Progenitor cell of endocrine pancreas (in vitro differentiated cells): Measurements from ENCODE around the gene ELAVL2. TPM values are rescaled to one million over a fixed set of nuclear protein-coding genes. Genes with fewer than 3 reads are reported as not detected.

Experiments
- DNase-seq: peaks from one replicate; pipeline ENCODE4 v3.0.0; 2021; ENCODE audit warnings: low spot score; ENCODE audit not compliant: unreplicated experiment
- H3K27ac Mint-ChIP-seq: 2 replicates; pipeline ENCODE4 v1.8.0; 2021; ENCODE audit warnings: mild to moderate bottlenecking, moderate library complexity, mixed read lengths
- H3K27me3 Mint-ChIP-seq: 2 replicates; pipeline ENCODE4 v1.8.0; 2021; ENCODE audit warnings: mixed read lengths
- H3K36me3 Mint-ChIP-seq: 2 replicates; pipeline ENCODE4 v1.8.0; 2022; ENCODE audit warnings: mixed read lengths; ENCODE audit not compliant: insufficient read depth
- H3K4me1 Mint-ChIP-seq: 2 replicates; pipeline ENCODE4 v1.8.0; 2021; ENCODE audit warnings: low read depth, mixed read lengths
- H3K4me3 Mint-ChIP-seq: 2 replicates; pipeline ENCODE4 v1.8.0; 2021; ENCODE audit warnings: low read depth, mild to moderate bottlenecking, moderate library complexity, mixed read lengths
- H3K9me3 Mint-ChIP-seq: 2 replicates; pipeline ENCODE4 v1.8.0; 2021; ENCODE audit warnings: low read depth, mixed read lengths
- total RNA-seq: library from RNA; stranded (reverse); gene quantifications from 2 replicates; pipeline ENCODE4 v1.2.1, GENCODE V29; 2021
- TF ChIP-seq, protein P1 (sequence below): fragments of 200-600 bp; sonication (generic); IDR thresholded peaks from one replicate; pipeline ENCODE4 v1.5.0; 2021; ENCODE audit warnings: antibody characterized with exemption, mild to moderate bottlenecking; ENCODE audit not compliant: unreplicated experiment

The ELAVL2 gene
- total RNA-seq, 1 donor from 2014 or later: 1.7 TPM

DNA sequence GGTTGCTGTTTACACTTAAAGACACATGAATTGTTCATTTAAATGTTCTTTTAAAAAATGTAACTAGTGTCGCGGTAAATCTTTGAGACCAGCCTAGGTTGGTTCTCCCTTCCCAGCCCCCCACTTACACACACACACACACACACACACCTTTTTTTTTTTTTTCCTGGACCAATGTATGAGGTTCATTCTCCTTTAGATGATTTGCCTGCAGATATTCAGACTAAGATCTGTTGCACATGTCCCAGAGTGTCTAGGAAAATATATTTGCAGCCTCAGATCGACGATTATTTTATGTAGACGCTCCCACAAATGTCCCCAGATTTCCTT lies 4.4 kb upstream of the ELAVL2 start:
- no peaks in the 10 kb centered on the region for H3K36me3 Mint-ChIP-seq
- H3K27me3 Mint-ChIP-seq: peaks cover 48% of the 10 kb centered on the region
- DNase-seq: no peak
- H3K4me3 Mint-ChIP-seq: no peak overlapping the region
- H3K9me3 Mint-ChIP-seq: no peaks in the 10 kb centered on the region
- H3K4me1 Mint-ChIP-seq: no peaks in the 10 kb centered on the region
- H3K27ac Mint-ChIP-seq: no peak overlapping the region
- TF ChIP-seq, protein P1, sequence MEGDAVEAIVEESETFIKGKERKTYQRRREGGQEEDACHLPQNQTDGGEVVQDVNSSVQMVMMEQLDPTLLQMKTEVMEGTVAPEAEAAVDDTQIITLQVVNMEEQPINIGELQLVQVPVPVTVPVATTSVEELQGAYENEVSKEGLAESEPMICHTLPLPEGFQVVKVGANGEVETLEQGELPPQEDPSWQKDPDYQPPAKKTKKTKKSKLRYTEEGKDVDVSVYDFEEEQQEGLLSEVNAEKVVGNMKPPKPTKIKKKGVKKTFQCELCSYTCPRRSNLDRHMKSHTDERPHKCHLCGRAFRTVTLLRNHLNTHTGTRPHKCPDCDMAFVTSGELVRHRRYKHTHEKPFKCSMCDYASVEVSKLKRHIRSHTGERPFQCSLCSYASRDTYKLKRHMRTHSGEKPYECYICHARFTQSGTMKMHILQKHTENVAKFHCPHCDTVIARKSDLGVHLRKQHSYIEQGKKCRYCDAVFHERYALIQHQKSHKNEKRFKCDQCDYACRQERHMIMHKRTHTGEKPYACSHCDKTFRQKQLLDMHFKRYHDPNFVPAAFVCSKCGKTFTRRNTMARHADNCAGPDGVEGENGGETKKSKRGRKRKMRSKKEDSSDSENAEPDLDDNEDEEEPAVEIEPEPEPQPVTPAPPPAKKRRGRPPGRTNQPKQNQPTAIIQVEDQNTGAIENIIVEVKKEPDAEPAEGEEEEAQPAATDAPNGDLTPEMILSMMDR: no peak

DNA sequence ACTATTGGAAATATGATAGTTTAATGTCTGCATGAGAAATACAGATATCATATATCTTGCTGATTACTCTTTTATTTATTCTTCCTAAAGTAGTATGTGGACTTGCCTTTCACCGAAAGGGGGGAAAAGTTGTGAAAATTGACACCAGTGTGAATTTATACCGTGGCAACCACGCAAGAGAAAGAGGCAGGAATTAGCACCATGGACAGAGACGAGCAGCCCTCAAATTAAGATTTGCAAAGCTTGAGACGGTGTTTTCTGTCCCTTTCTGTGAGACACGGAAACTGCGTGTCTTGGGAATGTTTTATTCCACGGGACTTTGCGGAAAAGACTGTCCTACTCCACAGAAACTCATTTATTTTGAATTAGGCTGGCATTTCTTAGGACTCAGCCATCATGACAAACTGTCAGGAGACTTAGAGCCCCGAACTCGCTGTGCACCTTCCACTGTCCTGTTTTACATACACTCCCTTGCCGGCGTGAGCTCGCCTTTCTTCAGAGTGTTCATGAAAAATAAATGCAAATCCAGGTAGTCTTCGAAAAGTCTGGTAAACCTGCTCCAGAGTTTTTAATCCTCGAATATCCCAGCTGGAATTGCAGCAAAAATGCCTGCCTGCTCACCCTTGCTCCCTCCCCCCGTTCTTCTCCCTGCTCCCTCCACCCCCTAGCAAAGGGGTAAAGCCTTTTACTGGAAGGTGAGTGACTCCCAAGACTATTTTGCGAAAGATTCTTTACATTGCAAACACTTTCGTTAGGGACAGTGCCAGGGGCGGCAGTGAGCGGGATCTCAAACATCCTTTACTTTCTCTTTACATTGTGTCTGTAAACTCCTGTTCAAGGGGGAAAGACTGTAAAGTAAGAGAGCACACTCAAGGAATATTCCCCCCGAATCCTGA lies 3.8 kb upstream of the ELAVL2 start:
- DNase-seq: no peak
- peaks cover 48% of the 10 kb centered on the region for H3K27me3 Mint-ChIP-seq
- no peak overlapping the region for H3K4me3 Mint-ChIP-seq
- no peaks in the 10 kb centered on the region for H3K9me3 Mint-ChIP-seq
- H3K27ac Mint-ChIP-seq: peak overlapping the region; percentile 56
- no peaks in the 10 kb centered on the region for H3K4me1 Mint-ChIP-seq
- no peaks in the 10 kb centered on the region for H3K36me3 Mint-ChIP-seq
- TF ChIP-seq, protein P1: no peak

DNA sequence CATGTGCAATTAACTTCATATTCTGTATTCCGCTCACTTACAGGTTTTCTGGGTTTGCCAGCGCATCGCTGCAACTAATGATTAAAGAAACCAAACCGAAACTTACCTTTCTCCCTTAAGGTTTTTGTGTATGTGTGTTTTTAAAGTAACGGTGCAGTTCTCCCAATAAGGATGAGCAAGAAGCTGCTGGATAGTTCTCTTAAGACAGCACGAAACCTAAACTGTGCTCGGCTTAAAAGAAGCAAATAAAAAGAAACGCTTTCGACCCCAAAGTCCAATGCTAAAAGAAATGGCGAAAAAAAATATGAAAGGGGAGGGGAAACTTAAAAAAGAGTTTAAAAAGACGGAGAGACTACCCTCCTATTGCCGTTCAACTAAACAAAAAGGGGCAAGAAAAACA lies 340 bp downstream of the ELAVL2 start:
- no peaks in the 10 kb centered on the region for H3K36me3 Mint-ChIP-seq
- peaks cover 27% of the 10 kb centered on the region for H3K27me3 Mint-ChIP-seq
- no peak overlapping the region for H3K4me3 Mint-ChIP-seq
- TF ChIP-seq, protein P1: no peak
- no peak for DNase-seq
- no peak overlapping the region for H3K27ac Mint-ChIP-seq
- peaks cover 5% of the 10 kb centered on the region for H3K4me1 Mint-ChIP-seq
- H3K9me3 Mint-ChIP-seq: no peaks in the 10 kb centered on the region

DNA sequence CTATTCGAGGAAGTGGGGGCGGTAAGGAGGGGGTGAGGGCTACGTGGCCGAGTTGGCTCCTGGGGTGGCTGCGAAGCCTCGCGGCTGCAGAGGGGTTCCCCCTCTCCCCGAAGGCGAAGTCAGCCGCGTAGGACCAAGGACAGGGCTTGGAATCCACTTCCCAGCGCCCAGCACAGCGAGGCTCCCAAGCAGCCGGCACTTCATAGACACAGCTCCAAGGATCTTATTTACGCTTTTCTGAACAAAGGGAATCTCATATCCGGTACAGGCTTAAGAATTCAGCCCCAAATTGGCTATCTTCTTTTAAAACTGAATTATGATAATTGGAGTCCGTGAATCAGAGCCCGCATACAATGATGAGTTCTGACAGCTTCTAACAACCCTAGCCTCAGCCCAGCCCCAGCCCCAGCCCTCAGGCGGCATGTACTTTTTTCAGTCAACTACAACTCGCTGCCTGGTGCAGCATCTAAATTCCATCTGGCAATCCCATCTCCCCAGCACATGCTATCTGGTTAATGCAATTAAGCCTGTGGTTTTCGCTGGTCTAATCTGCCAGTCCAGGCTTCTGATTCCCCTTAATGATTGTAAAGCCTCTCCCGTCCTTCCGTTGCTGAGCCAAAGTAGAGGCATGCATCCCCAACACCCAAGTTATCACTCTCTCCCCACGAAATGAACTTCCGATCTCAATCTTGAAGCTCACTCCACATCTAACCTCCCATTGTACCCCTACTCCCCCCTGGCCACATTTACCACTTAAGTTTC lies 1.0 kb downstream of the ELAVL2 start:
- H3K4me3 Mint-ChIP-seq: no peak overlapping the region
- peak; percentile 38 for DNase-seq
- no peaks in the 10 kb centered on the region for H3K36me3 Mint-ChIP-seq

More for the DNA sequence above, 1.0 kb downstream of the ELAVL2 start:
- H3K27me3 Mint-ChIP-seq: peaks cover 27% of the 10 kb centered on the region
- H3K4me1 Mint-ChIP-seq: peaks cover 5% of the 10 kb centered on the region
- no peaks in the 10 kb centered on the region for H3K9me3 Mint-ChIP-seq
- no peak overlapping the region for H3K27ac Mint-ChIP-seq
- TF ChIP-seq, protein P1: no peak
